Testis (tissue), 2 donors: ENCODE results near the gene CIITA.
A peak's percentile ranks its signal among the peaks of the same experiment; 100 is the strongest.

Experiments used
- CTCF ChIP-seq, 3 experiments: fragments of 450-650 bp in 2 of 3; fragments of 200-600 bp in 1 of 3; sonication (generic) in 1 of 3; IDR thresholded peaks; one replicate each; pipeline ENCODE4 v1.5.1; 2016 to 2019; ENCODE audit warnings: antibody characterized with exemption in 3 of 3, mild to moderate bottlenecking in 2 of 3, moderate library complexity in 1 of 3
- POLR2A ChIP-seq: fragments of 450-650 bp; IDR thresholded peaks from one replicate; pipeline ENCODE4 v1.6.1; 2017; ENCODE audit warnings: antibody characterized with exemption, mild to moderate bottlenecking, moderate library complexity

DNA sequence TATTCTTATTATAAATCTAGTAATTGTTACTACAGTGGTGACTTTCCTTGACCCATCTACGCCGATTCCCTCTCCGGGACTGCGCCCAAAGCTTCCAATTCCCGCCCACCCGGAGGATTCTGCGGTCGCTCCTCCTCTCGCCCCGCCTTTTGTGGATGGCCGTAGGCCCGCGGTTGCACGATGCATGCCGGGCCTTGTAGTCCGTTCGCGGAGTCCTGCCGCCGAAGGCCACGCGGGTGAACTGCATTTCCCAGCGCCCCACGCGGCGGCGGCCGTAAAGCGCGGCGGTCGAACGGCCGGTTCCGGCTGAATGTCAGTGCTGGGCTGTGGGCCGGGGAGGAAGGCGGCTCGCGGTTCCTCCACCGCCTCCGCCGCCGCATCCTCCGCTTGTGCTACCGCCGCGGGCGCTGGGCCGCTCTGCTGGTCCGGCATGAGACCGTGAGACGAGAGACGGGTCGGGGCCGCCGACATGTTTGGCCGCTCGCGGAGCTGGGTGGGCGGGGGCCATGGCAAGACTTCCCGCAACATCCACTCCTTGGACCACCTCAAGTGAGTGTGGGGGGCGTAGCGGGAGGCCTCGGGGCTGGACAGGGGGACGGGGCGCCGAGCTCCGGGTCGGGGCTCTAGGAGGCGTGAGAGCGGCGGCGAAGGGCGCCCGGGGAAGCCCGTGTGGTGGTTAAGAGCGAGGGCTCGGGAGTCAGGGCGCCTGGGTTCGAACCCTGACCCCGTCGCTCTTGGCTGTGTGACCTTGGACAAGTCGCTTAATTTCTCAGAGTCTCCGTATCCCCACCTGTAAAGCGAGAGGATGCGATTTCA, 67.5 kb downstream of the CIITA start, which contains the start of gene CLEC16A:
- TF ChIP-seq CTCF (IDR thresholded peaks at IDR 0.05) = peak in 1 of 3 experiments; percentile 58
- peak; percentile 42 for TF ChIP-seq POLR2A
